Muscle of arm (tissue), 12 donors: Measurements from ENCODE around the gene TST. TPM values are rescaled to one million over a fixed set of nuclear protein-coding genes. Genes with fewer than 3 reads are reported as not detected.

Experiments
- DNase-seq: peaks from one replicate; pipeline ENCODE4 v3.0.0-alpha.2; 2013
- polyA plus RNA-seq, 12 donors: library from polyadenylated mRNA; unstranded; fragments of 120-200 nt; gene quantifications; one replicate each; pipeline ENCODE4 v1.2.1, GENCODE V29; 2013; ENCODE audit not compliant: insufficient read length in 12 of 12

Gene TST
- polyA plus RNA-seq, 12 donors, result 9.2 to 41.6 (median 16.1) TPM; not detected in 1

DNA sequence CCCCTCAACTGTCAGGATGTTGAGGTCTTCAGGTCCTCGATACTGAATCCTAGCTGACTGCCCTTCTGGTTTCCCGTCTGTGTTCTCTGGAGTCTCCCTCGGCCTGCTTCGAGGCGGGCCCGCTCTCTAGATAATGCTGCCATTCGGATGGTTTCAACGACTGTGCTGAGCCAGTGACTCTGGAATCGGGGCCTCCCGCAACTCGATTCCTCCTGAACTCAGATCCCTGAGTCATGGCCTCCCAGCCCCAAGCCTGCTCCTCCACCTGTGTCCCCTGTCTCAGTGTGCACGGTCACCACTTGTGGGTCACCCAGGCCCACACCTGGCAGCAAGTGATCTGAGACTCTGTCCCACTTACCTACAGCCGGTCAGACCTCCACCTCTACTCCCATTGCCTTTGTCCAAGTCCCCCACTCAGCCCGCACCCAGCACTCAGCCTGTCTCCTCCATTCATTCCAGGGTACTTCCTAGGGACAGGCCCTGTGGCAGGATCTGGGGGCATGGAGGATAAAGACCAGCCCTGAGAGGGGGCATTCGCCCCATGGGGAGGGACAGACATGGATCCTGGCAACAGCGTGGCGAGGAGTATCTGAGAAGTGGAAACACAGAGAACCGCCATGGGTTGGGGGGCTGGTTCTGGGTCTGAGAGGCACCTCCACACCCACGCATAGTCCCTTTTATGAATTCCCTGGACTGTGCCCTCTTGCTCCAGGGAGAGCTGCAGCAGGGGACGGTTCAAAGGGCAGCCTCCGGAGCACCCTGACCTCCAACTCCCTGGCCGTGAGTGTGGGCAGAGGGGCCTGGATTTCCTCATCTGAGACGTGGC lies 14.6 kb upstream of the TST start:
- DNase-seq, result no peak

DNA sequence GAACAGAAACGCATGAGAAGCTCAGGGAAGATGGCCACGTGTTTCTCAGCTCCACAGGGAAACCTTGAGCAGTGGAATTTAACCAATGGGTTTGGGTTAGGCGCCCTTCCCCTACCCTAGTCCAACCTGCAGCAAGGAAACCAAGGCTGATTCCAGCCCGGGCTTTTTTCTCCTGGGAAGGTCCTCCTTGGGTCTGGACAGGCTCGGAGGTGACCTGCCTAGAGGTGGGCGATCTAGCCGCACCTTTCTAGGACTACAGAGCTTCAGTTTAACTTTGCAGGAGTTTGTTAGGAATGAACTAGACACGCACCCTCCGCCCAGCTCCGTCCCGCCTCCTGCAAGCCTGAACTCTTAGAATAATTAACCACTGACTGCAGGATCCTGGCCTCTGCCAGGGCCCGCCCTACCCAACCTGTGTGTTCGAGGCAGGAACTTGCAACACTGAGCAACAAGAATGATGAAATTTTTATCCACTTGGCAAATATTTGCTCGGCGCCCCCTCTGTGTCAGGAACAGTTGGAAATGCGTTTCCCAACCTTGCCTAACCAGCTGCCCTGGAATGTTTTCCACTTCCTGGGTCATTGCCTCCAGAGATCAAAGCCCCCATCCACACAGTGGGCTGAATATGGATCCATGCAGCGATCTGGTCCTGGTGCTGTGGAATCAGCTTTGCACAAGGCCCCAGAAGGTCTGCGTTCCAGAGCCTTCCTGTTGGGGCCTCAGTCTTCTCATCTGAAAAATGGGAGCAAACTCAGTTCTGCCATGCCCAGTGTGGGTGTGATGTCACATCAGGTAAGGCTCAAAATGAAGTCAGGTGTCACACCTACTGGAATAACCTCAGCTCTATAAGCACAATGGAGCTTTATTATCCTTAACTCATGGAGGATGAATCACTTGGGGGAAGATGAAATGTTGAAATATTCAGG lies 13.6 kb upstream of the TST start:
- DNase-seq, result no peak

DNA sequence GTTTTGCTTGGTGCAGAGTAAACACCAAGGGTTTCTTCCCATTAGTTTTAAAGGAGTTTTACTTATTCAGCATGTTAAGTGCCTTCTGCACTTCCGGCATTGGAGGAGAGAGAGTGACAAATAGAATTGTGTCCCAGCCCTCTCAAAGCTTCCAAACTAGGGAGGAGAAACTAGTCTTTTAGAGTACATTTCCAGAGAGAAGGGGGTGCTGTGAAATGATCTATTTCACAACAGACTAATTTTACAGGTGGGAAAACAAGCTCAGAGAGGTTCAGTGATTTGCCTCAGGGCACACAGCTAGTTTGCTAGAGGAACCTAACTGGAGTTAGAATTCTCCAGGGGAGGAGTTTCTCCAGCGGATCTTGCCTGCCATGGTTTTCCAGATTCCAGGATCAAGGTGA lies 12.9 kb upstream of the TST start:
- no peak for DNase-seq

DNA sequence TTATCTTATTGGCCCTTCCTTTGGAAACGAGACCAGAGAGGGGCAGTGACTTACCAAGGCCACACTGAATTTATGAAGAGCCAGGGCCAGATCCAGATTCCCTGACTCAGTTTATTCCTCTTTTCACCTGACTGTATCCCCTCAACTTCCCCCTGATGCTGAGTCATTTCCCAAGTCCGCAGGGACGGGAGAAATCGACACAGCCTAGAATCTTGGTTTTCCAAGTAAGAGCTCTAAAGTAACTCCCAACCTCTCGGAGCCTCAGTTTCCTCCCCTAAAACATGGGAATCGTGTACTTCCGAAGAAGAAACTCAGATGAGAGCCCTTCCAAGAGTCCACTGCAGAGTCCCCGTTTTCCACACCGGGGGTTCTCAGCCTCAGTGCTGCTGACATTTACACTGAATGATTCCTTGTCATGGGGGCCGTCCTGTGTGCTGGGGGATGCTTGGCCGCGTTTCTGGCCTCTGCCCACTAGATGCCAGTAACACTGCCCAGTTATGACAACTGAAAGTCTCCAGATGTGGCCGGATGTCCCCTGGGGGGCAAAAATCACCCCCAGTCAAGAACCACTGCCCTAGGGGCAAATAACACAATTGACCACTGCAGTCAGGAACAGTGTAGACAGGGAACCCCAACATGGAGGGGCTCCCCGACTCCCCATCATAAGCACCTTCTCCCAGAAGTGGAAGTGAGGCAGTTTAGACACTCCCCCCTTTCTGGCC lies 11.5 kb upstream of the TST start:
- DNase-seq, result no peak

DNA sequence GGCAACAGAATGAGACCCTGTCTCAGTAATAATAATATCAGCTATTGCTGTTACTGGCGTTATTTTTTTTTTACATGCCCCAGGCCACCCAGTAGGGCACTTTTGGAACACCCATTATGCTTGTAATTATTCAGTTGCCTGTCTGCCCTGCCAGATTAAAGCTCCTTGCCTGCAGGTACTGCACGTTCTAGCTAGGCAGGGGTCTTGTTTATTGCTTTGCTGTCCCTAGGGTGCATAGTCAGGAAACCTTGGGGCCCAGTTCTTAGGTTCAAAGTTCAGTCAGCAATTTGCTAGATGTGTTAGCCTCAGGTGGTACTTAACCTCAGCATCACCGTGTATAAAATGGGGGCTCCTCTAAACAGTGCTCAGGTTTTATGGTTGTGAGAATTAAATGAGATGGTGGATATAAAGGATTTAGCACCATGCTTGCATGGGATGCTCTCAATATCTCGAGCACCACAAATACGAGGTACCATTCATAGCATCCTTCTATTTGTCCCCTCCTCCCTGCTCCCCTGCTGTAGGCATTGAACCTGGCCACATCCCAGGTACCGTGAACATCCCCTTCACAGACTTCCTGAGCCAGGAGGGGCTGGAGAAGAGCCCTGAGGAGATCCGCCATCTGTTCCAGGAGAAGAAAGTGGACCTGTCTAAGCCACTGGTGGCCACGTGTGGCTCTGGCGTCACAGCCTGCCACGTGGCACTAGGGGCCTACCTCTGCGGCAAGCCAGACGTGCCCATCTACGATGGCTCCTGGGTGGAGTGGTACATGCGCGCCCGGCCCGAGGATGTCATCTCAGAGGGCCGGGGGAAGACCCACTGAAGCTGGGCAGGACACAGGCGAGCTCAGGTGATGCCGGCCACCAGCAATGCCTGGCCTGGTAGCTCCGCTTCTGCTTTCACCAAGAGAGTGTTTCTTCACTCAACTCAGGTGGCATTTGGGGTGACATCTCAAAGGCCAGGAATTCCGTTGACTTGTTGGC lies 9.7 kb upstream of the TST start:
- no peak for DNase-seq

DNA sequence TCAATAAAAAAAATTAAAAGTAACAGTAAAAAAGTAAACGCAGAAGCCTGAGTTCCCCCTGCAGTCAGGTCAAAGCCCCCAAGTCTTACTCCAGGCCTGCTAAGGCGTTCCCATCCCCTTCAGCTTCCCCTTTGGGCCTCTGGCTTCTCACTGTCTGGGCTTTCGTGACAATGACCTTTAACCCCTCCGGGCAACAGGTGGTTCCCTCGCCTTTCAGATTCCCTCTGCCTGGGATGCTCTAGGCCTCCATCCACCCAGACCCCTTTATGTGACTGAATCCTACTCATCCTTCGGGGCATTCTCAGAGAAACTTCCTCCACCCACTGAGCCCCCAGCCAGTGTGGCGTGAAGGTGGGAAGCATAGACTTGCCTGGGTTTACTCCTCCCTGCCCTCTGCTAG lies 8.3 kb upstream of the TST start:
- DNase-seq, result no peak

DNA sequence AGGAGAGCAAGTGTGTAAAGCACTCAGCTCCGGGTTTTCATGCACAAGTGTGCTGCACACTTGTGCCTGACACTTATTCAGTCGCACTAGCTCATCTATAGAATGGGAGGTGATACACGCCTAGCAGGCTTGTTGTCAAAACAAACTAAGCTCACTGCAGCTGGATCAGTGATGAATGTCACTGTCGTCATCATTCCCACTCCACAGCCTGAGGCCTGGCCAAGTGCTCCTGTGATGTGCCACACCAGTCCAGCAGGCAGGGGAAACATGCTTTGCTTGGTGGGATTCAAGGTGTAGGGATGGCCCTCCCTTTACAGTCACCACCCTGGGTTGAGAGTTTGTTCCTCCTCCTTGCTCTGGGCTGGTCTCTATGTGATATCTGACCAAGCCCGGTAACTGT lies 7.1 kb upstream of the TST start:
- DNase-seq, result no peak

DNA sequence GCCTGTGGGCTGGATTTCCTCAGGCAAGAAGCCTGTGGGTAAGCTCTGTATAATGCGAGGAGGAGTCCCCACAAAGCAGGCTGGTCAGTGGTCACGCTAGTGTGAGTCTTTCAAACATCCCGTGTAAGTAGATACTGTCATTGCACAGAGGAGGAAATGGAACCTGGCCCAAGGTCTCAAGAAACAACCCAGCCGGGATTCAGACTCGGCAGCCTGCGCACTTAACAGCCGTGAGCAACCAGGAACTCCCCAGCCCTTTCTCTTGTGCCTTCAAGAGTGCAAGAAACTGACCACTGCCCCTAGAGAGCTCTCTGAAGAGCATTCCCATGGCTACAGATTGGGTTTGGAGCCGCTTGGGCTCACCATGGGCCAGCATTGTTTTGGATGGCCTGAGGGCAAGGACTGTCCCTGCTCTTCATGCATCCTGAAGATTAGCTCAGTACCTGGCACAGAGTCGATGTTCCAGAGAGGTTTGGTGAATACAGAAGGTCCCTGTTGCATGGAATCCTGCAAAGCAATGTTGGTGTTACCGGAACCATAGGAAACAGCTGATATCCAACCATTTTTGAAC lies 6.3 kb upstream of the TST start:
- DNase-seq, result no peak

DNA sequence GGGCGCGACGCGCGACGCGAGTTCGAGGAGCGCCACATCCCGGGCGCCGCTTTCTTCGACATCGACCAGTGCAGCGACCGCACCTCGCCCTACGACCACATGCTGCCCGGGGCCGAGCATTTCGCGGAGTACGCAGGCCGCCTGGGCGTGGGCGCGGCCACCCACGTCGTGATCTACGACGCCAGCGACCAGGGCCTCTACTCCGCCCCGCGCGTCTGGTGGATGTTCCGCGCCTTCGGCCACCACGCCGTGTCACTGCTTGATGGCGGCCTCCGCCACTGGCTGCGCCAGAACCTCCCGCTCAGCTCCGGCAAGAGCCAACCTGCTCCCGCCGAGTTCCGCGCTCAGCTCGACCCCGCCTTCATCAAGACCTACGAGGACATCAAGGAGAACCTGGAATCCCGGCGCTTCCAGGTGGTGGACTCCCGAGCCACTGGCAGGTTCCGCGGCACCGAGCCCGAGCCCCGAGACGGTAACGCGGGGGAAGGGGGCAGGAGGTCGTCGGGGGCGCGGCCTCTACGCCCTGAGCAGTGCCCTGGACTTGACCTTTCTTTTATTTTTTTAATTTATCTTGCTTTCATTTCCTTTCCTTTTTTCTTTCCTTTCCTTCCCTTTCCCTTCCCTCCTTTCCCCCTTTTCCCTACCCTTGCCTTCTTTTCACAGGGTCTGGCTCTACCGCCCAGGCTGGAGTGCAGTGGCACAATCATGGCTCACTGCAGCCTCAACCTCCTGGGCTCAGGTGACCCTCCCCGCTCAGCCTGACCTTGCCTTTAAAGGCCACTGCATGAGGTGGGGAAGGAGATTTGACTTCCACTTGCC lies 5.3 kb upstream of the TST start:
- DNase-seq, result no peak

DNA sequence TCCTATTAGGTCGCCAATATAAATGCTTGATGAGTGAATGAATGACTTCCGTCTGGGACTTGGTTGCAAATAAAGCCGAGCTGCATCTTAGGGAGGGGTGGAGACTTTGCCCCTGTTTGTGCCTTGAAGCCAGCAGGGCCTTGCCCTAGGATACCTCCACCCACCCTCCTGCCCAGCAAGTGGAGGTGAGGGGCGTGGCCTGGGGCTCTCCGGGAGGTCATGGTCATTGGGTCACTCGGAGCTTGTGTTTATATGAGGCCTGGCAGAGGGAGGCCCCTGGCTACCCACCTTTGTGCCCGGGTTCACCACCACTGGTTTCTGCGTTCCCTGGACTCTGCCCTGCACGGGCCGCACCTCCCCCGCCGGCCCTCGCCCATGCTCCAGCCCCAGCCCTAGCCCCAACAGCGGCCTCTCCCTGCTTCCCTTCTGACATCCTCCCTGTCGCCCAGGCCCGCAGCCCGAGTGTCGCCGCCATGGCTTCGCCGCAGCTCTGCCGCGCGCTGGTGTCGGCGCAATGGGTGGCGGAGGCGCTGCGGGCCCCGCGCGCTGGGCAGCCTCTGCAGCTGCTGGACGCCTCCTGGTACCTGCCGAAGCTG lies 4.6 kb upstream of the TST start:
- DNase-seq, result no peak

DNA sequence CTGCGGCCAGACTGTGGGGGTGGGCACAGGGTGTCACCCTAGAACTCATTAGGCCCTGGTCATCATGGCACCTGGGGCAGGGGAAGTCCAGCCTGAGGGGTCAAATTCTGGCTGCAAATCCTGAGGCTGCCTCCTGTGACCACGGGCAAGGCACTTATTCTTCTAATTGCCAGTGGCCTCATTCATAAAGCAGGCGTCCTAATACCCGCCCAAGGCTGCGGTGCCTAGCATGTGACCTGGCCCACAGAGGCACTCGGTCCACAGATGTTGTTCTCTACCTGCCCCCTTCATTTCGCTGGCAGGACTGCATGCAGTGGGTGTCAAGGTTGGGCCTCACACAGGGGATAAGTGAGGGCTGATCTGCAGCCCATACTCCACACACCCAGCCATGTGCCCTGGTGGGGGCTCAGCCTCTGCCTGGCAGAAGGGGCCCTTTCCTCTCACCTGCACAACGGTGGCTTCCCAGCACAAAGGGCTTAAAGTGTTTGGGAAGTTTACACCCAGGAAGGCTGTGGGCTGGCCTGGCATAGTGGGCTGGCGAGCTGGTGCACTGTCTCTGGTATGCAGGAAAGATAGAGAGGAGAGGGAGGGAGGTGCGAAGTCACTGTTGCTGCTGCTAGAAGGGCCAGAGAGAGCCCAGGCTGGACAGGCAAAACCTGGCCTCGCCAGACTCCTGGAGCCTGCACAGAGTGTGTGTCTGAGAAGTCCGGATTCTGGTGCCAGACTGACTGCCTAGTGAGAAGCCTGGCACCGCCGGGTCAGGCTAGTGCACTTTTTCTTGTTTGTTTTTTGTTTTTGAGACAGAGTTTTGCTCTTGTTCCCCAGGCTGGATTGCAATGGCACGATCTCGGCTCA lies 3.5 kb upstream of the TST start:
- no peak for DNase-seq

DNA sequence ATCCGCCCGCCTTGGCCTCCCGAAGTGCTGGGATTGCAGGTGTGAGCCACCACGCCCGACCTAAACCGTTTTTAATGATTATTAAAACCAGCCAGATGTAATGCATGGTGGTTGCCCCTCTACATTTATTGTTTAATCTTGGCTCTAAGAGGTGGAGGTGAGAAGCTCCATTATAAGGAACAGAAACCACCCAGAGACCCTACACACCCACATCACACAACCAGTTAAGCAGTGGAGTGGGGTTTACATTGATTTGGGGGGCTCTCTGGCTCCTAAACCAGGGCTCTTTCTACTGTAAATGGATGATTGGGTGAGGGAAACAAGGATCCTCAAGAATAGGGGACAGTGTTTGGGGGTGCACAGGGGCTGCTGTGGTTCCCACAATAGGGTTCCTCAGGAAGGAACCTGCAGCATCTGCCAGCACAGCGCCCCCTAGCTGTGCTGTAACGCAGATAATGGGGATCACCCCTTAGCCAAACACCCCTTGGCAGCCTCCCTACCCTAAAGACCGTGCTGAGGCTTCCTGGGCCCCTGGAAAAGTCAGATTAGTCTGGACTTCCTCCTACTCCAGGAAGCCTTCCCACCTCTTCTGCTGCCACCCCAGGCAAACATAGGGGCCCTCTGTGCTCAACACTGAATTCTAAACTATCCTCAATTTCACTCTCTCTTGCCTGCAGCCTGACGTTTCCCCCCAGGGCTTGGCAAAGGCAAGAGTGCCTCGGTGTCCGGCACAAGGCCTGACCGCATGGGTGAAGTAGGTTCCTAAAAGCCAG lies 2.6 kb upstream of the TST start:
- DNase-seq, result peak; percentile 15

DNA sequence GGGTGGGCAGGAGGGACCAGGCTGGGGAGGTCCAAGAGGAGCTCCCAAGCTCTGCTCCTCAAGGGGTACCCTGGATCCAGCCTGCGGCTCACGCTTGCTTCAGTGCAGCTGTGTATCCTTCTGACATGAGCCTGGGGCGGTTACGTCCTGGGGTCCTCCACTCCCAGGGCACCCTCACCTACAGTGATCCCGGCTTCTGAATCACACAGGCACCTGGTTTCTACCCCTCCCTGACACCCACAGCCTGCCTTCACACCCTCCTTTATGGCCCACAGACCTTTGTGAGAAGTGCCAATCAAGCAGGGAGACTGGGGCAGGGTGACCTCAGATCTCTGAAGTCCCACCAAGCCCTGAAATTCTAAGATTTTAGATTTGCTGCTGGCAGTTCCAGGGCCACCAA lies 1.8 kb upstream of the TST start:
- DNase-seq, result no peak

DNA sequence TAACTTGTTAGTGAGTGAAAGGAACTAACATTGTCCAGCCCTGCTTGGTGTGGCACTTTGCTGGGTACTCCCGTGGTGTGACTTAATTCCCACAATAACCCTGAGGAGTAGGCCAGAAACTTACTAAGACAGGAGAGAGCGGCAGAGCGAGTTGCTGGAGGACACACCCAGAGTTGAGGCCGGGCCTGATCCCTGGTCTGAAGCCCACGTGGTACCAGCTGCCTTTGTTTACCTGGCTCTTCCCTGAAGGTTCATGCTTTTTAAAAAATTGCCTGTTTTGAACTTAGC lies 889 bp upstream of the TST start:
- DNase-seq, result peak; percentile 31

DNA sequence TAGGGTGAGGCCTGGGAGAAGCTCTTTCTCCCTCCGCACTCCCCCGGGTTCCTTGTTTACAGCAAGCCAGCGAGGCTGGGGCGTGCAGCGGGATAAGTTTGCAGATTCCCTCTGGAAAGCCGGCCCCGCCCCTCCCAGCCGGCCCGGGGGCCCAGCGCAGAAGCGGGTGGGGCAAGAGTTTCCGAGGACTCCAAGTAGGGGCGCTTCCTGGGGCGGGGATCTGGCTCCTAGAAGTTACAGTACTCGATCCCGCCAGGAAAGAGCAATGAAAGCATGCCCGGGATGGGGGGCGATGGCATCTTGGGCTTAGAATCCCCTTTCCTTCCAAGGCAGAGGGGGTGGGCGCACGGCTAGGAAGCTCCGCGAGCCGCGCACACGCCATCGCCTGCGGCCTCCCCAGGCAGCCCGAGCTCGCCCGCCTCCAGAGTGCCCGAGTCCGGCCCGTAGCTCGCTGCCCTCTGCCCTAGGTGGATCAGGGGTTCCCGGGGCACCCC lies 385 bp downstream of the TST start:
- DNase-seq, result peak; percentile 70

DNA sequence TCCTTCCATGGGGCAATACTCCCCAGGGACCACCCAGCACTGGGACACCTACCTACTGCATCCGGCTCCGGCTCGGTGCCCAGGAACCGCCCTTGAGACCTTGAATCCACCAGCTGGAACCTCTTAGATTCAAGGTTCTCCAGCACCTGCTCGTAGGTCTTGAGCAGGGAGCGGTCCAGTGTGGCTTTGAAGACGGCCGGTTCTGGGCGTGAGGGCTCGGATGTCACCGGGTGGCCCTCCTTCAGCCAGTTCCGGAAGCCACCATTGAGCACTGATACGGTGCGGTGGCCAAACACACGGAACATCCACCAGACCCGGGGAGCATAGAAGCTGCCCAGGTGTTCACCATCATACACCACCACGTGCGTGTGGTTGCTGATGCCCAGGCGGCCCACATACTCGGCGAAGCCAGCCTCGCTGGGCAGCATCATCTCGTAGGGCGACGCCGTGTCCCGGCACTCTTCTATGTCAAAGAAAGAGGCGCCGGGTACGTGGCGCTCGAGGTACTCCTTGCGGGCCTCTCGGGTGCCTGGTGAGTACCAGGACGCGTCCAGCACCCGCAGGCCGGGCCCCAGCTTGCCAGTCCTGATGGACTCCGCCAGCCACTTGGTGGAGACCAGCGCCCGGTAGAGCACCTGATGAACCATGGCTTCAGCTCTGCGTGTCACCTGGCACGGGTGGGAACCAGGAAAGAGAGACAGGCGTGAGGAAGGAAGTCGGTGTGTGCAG lies 997 bp downstream of the TST start:
- DNase-seq, result no peak

DNA sequence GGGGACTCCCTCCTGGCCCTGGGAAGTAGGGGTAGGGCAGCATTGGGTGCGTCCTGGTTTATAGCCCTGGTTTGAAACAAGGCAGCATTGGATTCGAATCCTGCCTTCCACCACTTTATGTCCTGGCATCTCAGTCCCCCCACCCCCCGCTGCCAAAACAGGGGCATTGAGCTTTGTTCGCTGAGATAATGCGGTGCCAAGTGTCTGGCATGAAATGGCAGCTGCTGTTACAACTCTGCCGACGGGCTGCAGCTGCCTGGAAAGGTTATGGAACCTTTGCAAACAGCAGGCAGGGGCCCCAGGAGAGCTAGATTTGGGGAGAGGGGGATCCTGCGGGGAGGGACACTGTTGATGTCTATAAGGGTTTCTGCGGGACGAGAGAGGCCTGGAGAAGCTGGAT lies 1.9 kb downstream of the TST start:
- no peak for DNase-seq
